DND-41 (cell line): ENCODE measurements around the gene TCP10L.
"Not testable (repeated sequence)": the region's sequence is repeated elsewhere in the genome, so short reads cannot be mapped to it uniquely, and the experiment has no call there.

Experiments used
- ATAC-seq: fragments of 200-7000 bp; cut with Tn5 transposase; 3 replicates; pipeline ENCODE4 v1.9.1; 2021; ENCODE audit warnings: low read depth; ENCODE audit not compliant: insufficient read depth
- DNase-seq: peaks from one replicate; pipeline ENCODE4 v3.0.0-alpha.2; 2020
- H2AFZ ChIP-seq: 2 replicates; pipeline ENCODE4 v1.6.0; 2012; ENCODE audit warnings: low read depth, low read length
- H3K27ac ChIP-seq: 2 replicates; pipeline ENCODE4 v1.5.1; 2012; ENCODE audit warnings: low read length, inconsistent platforms
- H3K27me3 ChIP-seq: fragments of 200-600 bp; sonication (generic); 2 replicates; pipeline ENCODE4 v1.6.0; 2012; ENCODE audit warnings: low read length, mild to moderate bottlenecking, inconsistent platforms; ENCODE audit not compliant: insufficient read depth, poor library complexity
- H3K36me3 ChIP-seq: 2 replicates; pipeline ENCODE4 v1.5.1; 2012; ENCODE audit warnings: low read length, inconsistent platforms; ENCODE audit not compliant: insufficient read depth
- H3K4me1 ChIP-seq: 2 replicates; pipeline ENCODE4 v1.5.1; 2012; ENCODE audit warnings: mild to moderate bottlenecking, low read length; ENCODE audit not compliant: insufficient read depth
- H3K4me2 ChIP-seq: 2 replicates; pipeline ENCODE4 v1.6.0; 2012; ENCODE audit warnings: mild to moderate bottlenecking, moderate library complexity, low read length, inconsistent platforms; ENCODE audit not compliant: insufficient read depth
- H3K4me3 ChIP-seq, 2 experiments: fragments of 200-600 bp in 1 of 2; shearing (Covaris generic) in 1 of 2; 2 replicates each; pipeline ENCODE4 v1.5.1; 2012 to 2016; ENCODE audit warnings: inconsistent platforms in 2 of 2, low read length in 2 of 2, mild to moderate bottlenecking in 2 of 2, low read depth in 1 of 2, moderate library complexity in 1 of 2
- H3K79me2 ChIP-seq: 2 replicates; pipeline ENCODE4 v1.6.0; 2012; ENCODE audit warnings: low read length, inconsistent platforms; ENCODE audit not compliant: insufficient read depth
- H3K9ac ChIP-seq: 2 replicates; pipeline ENCODE4 v1.6.0; 2012; ENCODE audit warnings: low read depth, mild to moderate bottlenecking, inconsistent platforms, low read length, moderate library complexity
- H3K9me3 ChIP-seq: 2 replicates; pipeline ENCODE4 v1.5.1; 2012; ENCODE audit warnings: low read length, moderate library complexity, mild to moderate bottlenecking, inconsistent platforms; ENCODE audit not compliant: insufficient read depth, severe bottlenecking
- H4K20me1 ChIP-seq: 2 replicates; pipeline ENCODE4 v1.6.0; 2012; ENCODE audit warnings: low read length; ENCODE audit not compliant: insufficient read depth
- EZH2 ChIP-seq: IDR thresholded peaks from 3 replicates; pipeline ENCODE4 v1.6.1; 2012; ENCODE audit warnings: borderline replicate concordance, low read depth, mild to moderate bottlenecking, moderate library complexity, low read length, inconsistent platforms; ENCODE audit not compliant: severe bottlenecking
- TF ChIP-seq, protein P1 (sequence below): IDR thresholded peaks from 2 replicates; pipeline ENCODE4 v1.5.1; 2012; ENCODE audit warnings: borderline replicate concordance, low read length, moderate library complexity, mild to moderate bottlenecking; ENCODE audit not compliant: poor library complexity, severe bottlenecking; ENCODE audit errors: extremely low read depth

TCP10L gene

GRCh38 chr21:32566741-32567389, 18.5 kb downstream of the TCP10L start:
- Histone ChIP-seq H2AFZ (no peak overlapping the region), H3K9me3 (no peaks in the 10 kb centered on the region)
- TF ChIP-seq, protein P1, sequence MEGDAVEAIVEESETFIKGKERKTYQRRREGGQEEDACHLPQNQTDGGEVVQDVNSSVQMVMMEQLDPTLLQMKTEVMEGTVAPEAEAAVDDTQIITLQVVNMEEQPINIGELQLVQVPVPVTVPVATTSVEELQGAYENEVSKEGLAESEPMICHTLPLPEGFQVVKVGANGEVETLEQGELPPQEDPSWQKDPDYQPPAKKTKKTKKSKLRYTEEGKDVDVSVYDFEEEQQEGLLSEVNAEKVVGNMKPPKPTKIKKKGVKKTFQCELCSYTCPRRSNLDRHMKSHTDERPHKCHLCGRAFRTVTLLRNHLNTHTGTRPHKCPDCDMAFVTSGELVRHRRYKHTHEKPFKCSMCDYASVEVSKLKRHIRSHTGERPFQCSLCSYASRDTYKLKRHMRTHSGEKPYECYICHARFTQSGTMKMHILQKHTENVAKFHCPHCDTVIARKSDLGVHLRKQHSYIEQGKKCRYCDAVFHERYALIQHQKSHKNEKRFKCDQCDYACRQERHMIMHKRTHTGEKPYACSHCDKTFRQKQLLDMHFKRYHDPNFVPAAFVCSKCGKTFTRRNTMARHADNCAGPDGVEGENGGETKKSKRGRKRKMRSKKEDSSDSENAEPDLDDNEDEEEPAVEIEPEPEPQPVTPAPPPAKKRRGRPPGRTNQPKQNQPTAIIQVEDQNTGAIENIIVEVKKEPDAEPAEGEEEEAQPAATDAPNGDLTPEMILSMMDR: no peak
- no peak for TF ChIP-seq EZH2

GRCh38 chr21:32565856-32566465, 19.4 kb downstream of the TCP10L start:
- ATAC-seq (no peak), DNase-seq (no peak)

More at GRCh38 chr21:32566741-32567389, 18.5 kb downstream of the TCP10L start:
- Histone ChIP-seq H3K27ac (no peak overlapping the region), H3K36me3 (no peaks in the 10 kb centered on the region), H3K4me3 (no peak overlapping the region), H4K20me1 (no peaks in the 10 kb centered on the region), H3K79me2 (no peaks in the 10 kb centered on the region), H3K27me3 (no peaks in the 10 kb centered on the region), H3K4me1 (peaks cover 25% of the 10 kb centered on the region), H3K4me2 (no peak overlapping the region), H3K9ac (no peak overlapping the region)
- ATAC-seq: no peak
- DNase-seq: no peak

GRCh38 chr21:32562915-32563314, 22.4 kb downstream of the TCP10L start:
- Histone ChIP-seq H3K4me1 (no peaks in the 10 kb centered on the region), H3K9me3 (no peaks in the 10 kb centered on the region), H3K27ac (no peak overlapping the region), H3K9ac (no peak overlapping the region), H3K36me3 (no peaks in the 10 kb centered on the region), H2AFZ (no peak overlapping the region), H4K20me1 (no peaks in the 10 kb centered on the region), H3K4me2 (no peak overlapping the region), H3K27me3 (no peaks in the 10 kb centered on the region), H3K4me3 (no peak overlapping the region), H3K79me2 (no peaks in the 10 kb centered on the region)
- ATAC-seq (no peak), DNase-seq (no peak)
- no peak for TF ChIP-seq EZH2
- TF ChIP-seq, protein P1: no peak

More at GRCh38 chr21:32565856-32566465, 19.4 kb downstream of the TCP10L start:
- Histone ChIP-seq H3K4me3 (no peak overlapping the region), H3K27ac (no peak overlapping the region), H3K9ac (no peak overlapping the region), H3K4me2 (no peak overlapping the region), H3K36me3 (no peaks in the 10 kb centered on the region), H3K27me3 (no peaks in the 10 kb centered on the region), H4K20me1 (no peaks in the 10 kb centered on the region), H3K79me2 (no peaks in the 10 kb centered on the region), H2AFZ (no peak overlapping the region), H3K4me1 (peaks cover 25% of the 10 kb centered on the region), H3K9me3 (no peaks in the 10 kb centered on the region)
- no peak for TF ChIP-seq EZH2

DNA sequence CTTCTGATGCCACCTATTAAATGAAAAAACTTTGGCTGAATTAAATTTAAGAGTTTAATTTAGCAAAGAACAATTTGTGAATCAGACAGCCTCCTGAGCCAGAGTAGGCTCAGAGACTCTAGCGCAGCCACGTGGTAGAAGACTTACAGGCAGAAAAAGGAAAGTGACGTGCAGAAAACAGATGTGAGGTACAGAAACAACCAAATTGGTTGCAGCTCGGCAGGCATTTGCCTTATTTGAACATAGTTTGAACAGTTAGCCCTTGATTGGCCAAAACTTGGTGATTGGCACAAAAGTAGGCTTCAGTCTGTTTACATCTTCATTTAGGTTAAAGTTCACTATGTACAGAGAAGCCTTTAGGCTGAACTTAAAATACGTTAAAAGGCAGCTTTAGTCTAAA, 22.9 kb downstream of the TCP10L start:
- no peaks in the 10 kb centered on the region for H4K20me1 ChIP-seq
- H3K9me3 ChIP-seq: no peaks in the 10 kb centered on the region
- no peak for DNase-seq
- no peak for ATAC-seq
- H3K4me1 ChIP-seq: no peaks in the 10 kb centered on the region
- no peak overlapping the region for H3K9ac ChIP-seq
- no peak overlapping the region for H3K27ac ChIP-seq
- no peaks in the 10 kb centered on the region for H3K79me2 ChIP-seq
- H3K4me3 ChIP-seq: no peak overlapping the region
- no peaks in the 10 kb centered on the region for H3K36me3 ChIP-seq
- H3K4me2 ChIP-seq: no peak overlapping the region
- no peak overlapping the region for H2AFZ ChIP-seq
- H3K27me3 ChIP-seq: no peaks in the 10 kb centered on the region
- TF ChIP-seq EZH2: no peak
- TF ChIP-seq, protein P1: no peak

- H3K4me3 ChIP-seq, H2AFZ ChIP-seq, H3K4me2 ChIP-seq, H3K27me3 ChIP-seq, DNase-seq, H3K79me2 ChIP-seq, ATAC-seq, H3K4me1 ChIP-seq, H3K27ac ChIP-seq, H4K20me1 ChIP-seq, H3K9ac ChIP-seq, H3K9me3 ChIP-seq, H3K36me3 ChIP-seq: not testable (repeated sequence)
Observed at GRCh38 chr21:32561476-32561875, 23.8 kb downstream of the TCP10L start.
